HG03280 (cell line): ENCODE measurements around the gene TRIM65.
A peak's percentile ranks its signal among the peaks of the same experiment; 100 is the strongest.

Experiments
- ATAC-seq: cut with Tn5 transposase; IDR thresholded peaks from one replicate; pipeline ENCODE4 v1.9.1; 2021; ENCODE audit warnings: mild to moderate bottlenecking, moderate library complexity; ENCODE audit not compliant: unreplicated experiment

The TRIM65 gene, protein sequence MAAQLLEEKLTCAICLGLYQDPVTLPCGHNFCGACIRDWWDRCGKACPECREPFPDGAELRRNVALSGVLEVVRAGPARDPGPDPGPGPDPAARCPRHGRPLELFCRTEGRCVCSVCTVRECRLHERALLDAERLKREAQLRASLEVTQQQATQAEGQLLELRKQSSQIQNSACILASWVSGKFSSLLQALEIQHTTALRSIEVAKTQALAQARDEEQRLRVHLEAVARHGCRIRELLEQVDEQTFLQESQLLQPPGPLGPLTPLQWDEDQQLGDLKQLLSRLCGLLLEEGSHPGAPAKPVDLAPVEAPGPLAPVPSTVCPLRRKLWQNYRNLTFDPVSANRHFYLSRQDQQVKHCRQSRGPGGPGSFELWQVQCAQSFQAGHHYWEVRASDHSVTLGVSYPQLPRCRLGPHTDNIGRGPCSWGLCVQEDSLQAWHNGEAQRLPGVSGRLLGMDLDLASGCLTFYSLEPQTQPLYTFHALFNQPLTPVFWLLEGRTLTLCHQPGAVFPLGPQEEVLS

DNA sequence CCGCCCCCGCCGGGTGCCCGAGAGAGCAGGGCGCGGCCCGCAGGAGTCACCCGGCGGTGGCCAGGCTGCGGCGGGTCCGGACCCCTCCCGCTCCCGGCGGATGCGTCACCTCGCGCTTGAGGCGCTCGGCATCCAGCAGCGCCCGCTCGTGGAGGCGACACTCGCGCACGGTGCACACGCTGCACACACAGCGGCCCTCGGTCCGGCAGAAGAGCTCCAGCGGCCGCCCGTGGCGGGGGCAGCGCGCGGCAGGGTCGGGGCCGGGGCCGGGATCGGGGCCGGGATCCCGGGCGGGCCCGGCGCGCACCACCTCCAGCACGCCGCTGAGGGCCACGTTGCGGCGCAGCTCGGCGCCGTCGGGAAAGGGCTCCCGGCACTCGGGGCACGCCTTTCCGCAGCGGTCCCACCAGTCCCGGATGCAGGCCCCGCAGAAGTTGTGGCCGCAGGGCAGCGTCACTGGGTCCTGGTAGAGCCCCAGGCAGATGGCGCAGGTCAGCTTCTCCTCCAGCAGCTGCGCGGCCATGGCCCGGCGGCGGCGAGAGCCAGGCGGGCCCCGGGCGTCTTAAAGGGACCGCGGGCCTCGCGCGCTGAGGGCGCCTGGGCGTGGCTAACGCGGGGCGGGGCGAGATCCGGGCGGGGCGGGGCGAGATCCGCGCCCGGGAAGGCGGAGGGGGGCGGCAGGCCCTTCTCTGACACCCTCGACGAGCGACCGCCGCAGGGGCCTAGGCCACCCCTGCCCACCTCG, at the start of gene TRIM65:
Gene TRIM65, minus strand, starts transcription at position 537 of the 745 bp plus-strand sequence. Its CDS starts 14 bp downstream, at position 523.
- ATAC-seq = peak; percentile 61

GRCh38 chr17:75945211-75945610, 48.5 kb upstream of the TRIM65 start:
- no peak for ATAC-seq

- ATAC-seq = no peak
Measured at GRCh38 chr17:75943491-75943890, 46.7 kb upstream of the TRIM65 start.

DNA sequence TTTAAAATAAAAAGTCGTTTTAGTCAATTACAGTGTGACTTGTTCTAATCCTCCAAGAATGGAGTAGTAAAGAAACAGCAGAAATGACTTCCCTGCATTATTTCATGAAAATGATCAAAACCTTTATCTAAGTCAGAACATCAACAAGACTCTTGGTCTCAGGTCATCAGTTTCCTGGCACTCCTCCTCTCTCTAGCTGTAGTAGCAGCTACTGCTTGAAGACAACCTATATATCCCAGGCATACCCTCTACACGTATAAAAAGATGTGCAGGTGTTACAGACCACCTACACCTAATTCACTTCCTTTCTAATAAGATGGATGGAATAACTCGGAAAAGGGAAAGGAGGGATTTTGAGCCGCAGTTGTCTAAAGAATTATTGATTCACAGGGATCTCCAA, 45.7 kb upstream of the TRIM65 start:
- ATAC-seq = no peak

- no peak for ATAC-seq
Measured at GRCh38 chr17:75941442-75941819, 44.7 kb upstream of the TRIM65 start.

GRCh38 chr17:75940727-75941441, 44.1 kb upstream of the TRIM65 start, which contains the start of gene FBF1:
TSS of gene FBF1 (minus strand) at chr17:75941042. CDS start at chr17:75938149, 2,893 bp downstream.
- peak; percentile 96 for ATAC-seq

DNA sequence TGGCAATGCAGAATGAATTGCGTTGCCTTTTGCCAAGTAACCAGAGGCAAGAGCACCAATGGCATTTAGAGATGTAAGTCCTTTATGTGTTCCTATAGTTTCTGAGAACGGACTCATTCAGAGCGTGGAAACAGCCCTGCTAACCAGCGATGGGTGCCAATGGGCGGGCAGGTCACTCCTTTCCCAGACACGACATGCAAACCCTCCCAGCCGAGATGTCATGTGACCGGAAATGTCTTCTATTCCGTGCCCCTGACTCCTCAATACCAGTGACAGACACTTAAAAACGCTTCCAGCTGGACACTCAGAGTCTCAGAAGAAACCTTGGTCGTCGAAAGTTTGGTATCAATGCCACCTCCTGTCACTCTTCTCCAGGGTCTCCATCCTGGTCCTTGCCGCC, 40.9 kb upstream of the TRIM65 start:
- ATAC-seq = no peak

- ATAC-seq = no peak
Measured at GRCh38 chr17:75933808-75934207, 37.1 kb upstream of the TRIM65 start.

- no peak for ATAC-seq
Measured at GRCh38 chr17:75932852-75933251, 36.1 kb upstream of the TRIM65 start.

GRCh38 chr17:75931062-75931461, 34.3 kb upstream of the TRIM65 start:
- no peak for ATAC-seq

DNA sequence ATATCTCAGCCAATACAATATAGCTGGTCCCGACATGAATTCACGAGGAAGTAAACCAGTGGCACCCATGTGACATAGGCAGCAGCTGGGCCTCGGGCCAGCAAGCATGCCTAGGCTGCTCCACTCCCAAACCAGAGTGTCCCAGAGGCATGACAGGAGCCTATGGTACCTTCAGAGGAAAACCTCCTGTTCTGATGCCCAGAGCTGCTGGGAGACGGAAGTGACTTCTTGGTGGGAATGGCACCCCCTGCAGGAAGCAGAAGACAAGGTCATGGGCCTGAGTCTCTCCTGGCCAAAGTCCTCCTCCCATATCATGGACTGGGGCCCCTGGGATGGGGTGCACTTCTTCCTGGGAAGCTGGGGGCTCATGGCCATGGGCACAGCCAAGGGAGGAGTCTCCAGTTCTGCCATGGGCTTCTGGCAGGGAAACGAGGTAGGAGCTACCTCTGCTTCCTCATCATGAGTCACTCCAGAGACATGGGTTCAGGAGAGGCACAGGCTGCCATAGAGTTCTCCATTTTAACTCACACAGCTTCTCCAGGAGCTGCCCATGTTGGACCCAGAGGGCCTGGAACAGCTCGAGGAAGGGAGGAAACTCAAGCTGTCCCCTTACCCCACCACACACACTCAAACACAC, 30.7 kb upstream of the TRIM65 start:
- ATAC-seq = no peak

GRCh38 chr17:75926456-75926855, 29.7 kb upstream of the TRIM65 start:
- no peak for ATAC-seq

DNA sequence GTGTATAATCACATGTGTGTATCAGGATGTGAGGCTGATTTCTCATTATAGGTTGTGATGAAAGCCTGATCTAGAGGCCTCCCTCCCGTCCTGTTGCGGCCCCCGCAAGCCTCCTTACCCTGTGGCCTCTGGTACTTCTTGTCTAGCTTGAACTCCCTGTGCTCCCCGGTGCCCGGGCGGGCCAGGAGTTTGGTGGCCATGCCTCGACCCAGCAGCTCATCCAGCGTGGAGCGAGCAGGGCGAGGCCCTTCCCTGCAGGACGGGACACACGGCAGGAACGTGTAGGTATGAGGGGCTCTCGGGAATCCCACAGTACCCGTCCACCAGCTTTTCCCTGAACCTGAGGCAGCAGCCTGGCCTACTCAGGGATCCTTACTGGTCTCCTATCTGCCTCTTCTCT, 29.2 kb upstream of the TRIM65 start:
- ATAC-seq = no peak

DNA sequence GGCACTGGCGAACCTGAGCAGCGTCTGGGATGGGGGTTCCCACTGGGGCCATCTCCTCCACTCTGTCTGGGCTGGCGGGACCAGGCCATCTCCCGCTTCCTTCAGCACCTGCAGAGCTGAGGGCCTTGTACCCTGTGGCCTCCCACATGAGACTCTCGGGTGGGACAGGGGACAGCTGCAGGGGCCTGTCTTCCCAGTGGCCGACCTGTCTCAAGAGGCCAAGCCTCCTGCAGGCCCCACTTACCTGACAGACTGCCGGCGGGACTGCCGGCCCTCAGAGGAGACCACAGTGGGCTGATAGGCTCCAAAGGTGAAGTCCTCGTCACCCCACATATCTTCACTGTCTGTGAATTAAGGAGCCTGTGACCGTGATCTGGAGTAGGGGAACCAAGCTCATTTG, 28.4 kb upstream of the TRIM65 start:
- ATAC-seq = no peak

DNA sequence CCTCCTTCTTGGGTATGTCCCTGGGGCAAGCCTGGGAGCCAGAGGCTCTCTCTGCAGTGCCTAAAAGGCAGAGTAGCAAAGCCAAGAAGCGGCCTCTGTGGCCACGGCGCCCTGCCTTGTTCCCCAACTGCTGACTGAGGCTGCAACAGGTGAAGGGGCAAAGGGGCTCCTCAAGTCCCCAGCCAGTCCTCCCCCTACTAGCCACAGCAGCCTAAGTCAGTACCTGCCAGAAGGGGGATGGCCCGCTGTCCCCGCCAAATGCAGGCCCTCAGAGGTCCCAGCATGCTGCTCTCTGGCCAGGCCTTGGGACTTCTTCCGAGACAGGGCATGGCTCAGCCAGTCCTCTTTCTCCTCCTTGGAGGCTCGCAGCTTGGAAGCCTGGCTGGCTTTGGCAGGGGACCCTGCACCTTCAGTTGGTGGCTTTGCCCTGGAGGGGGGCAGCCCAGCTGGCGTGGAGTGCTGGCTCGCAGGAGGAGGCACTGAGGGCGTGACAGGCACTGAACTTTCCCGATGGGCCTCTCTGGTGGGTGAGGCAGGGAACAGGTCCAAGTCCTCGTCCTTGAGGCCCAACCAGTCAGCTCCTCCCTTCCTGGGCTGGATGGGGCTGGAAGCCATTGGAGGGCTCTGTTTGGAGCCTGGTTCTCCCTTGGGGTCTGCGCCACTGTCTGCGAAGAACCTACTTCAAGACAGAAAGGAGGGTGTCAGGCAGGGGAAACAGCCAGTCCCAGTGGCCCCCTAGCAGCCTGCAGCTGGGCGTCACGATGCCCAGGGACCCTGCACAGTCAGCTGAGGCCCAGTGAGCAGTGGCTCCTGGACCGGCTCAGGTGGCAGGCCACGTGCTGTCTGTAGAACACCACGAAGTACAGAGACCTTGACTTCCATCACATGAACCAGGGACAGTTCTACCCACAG, 26.5 kb upstream of the TRIM65 start:
- ATAC-seq = no peak

DNA sequence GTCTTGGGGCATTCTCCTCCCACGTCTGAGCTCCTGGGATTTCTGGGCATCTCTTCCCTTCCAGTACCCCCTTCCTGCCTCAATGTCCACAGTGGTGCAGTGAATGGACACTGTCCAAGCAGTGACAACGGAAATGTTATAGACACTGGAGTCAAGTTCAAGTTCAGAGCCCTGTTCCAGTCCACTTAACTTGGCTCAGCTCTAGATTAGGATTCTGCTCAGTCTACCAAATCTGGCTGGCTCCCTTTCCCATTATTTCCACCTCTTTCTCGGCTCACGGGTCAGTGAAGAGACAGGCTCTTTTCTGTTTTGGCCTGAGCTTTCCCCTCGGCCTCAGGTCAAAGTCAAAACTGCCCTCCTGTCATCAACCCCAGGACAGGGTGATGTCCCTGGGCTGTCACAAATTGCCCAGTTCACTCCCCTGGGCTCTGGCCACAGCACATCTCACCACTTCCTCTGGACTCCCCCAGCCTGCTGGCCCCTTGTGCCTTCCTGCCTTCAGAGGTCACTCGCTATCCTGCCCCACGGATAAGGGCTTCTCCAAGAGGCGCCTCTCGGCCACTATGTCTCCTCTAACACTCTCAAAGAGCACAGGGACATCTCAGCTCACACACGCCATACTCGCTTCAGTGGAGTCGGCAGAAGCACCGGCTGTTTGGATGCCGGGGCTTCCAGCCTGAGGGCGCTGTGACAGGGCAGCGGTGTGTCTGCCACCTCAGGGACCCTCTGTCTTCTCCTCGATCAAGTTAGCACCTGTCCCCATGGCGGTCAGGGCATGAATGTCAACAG, 25.6 kb upstream of the TRIM65 start:
- ATAC-seq = no peak

GRCh38 chr17:75921596-75921995, 24.8 kb upstream of the TRIM65 start:
- no peak for ATAC-seq

- ATAC-seq = no peak
Measured at GRCh38 chr17:75920045-75920560, 23.4 kb upstream of the TRIM65 start.

DNA sequence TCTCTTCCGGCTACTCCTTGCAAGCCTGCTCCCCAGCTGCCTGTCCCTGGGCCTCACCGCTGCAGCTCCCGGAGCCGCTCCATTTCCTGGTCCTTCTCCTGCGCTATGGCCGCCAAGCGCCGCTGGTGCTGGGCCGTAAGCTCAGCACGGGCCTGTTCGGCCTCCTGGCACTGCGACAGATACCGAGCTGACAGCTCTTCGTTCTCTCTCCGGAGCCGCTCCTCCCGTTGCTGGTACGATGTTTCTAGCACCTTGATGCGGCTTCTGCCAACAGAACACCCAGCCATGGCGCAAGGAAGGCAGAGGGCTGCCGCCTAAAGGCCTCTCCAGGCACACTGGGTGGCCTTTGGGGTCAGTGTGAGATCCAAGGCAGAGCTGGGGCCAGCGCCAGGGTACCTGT, 22.9 kb upstream of the TRIM65 start:
- no peak for ATAC-seq
